ENCODE results near the gene IL1R2.

The IL1R2 gene

DNA sequence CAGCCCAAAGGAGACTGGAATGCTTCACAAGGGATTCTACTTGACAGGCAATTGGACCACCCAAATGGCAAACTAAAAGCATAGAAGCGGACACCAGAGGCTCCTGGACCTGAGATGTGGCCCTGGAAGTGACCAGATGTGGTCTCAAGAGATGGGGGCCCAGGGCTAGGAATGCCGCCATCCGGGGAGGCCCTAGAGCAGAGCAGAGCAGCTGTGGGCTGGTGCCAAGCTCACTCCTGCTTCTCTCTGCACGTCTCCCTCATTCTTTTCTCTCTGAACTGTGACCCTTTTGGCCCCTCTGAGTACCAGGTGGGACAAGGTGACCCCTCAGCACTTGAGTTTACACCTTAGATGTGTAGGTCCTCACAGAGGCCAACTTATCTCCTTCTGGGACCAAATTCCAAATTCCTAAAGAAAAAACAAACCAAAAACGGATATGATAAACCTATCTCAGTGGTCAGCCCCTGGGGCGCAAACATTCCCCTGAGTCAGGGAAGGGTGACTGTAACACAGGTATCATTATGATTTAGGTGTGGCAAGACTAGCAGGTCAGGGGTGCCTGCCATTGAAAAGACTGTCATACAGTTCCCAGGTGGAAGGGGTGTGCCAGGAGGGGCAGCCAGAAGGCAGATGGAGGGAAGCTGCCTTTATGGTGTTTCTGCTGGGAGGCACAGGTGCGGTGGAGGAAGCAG lies 6.5 kb upstream of the IL1R2 start:
- Histone ChIP-seq H3K9me3 (no peaks in the 10 kb centered on the region), H3K36me3 (no peaks in the 10 kb centered on the region), H3K27me3 (no peaks in the 10 kb centered on the region), H3K4me1 (no peaks in the 10 kb centered on the region), H3K4me3 (ENCODE audit: low read depth, low read length) (no peak overlapping the region)
- no peak for TF ChIP-seq CTCF (IDR thresholded peaks at IDR 0.05; ENCODE audit: low read depth, low read length)
- no peak for DNase-seq

GRCh38 chr2:101985793-101986164 lies 6.0 kb upstream of the IL1R2 start:
- no peak overlapping the region for H3K4me3 ChIP-seq (ENCODE audit: low read depth, low read length)
- no peaks in the 10 kb centered on the region for H3K9me3 ChIP-seq
- H3K27me3 ChIP-seq, result no peaks in the 10 kb centered on the region
- TF ChIP-seq CTCF (IDR thresholded peaks at IDR 0.05; ENCODE audit: low read depth, low read length), result no peak
- no peak for DNase-seq
- H3K4me1 ChIP-seq, result no peaks in the 10 kb centered on the region
- no peaks in the 10 kb centered on the region for H3K36me3 ChIP-seq

- Histone ChIP-seq H3K4me1 (no peaks in the 10 kb centered on the region), H3K4me3 (ENCODE audit: low read depth, low read length) (no peak overlapping the region), H3K27me3 (no peaks in the 10 kb centered on the region), H3K9me3 (no peaks in the 10 kb centered on the region), H3K36me3 (no peaks in the 10 kb centered on the region)
- TF ChIP-seq CTCF (IDR thresholded peaks at IDR 0.05; ENCODE audit: low read depth, low read length), result no peak
- DNase-seq, result no peak
These were observed 5.4 kb upstream of the IL1R2 start for GRCh38 chr2:101986376-101986775.

DNA sequence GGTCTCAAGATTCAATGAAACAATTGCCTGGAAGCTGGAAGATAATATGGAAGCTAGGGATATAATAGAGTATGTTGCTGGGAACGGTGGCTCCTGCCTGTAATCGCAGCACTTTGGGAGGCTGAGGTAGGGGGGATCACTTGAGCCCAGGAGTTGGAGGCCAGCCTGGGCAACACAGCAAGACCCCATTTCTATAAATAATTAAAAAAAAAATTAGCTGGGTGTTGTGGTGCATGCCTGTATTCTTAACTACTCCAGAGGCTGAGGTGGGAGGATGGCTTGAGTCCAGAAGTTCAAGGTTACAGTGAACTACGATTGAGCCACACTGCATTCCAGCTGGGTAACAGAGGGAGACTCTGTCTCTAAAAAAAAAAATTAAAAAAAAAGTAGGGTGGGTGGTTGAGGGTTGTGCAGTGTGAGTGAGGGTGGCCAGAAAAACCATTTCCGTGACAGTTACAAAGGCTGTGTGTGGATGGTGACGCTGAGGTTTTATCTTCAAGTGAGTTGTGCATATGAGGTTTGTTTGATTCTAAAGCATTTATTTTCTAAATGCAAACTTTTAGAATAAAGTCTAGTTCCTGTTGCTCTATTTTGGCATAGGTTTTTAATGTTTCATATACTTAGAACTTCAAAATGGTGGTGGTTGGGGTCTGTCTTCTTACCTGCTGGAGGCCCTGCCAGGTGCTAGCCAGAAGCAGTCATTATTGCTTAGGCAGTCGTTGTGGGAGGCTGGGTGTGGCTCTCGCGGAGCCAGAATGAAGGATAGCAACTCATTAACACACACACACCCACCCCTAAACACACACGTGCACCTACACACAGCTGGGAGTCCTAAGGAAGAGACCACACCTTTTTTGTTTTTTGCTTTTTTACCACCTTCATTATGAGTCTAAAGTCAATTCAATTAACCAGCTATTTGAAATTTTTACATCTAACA lies 4.7 kb upstream of the IL1R2 start:
- no peak for DNase-seq
- no peaks in the 10 kb centered on the region for H3K9me3 ChIP-seq
- TF ChIP-seq CTCF (IDR thresholded peaks at IDR 0.05; ENCODE audit: low read depth, low read length), result no peak
- no peaks in the 10 kb centered on the region for H3K36me3 ChIP-seq
- H3K4me1 ChIP-seq, result no peaks in the 10 kb centered on the region
- H3K4me3 ChIP-seq (ENCODE audit: low read depth, low read length), result no peak overlapping the region
- H3K27me3 ChIP-seq, result no peaks in the 10 kb centered on the region

GRCh38 chr2:101987832-101988231 lies 3.9 kb upstream of the IL1R2 start:
- TF ChIP-seq CTCF (IDR thresholded peaks at IDR 0.05; ENCODE audit: low read depth, low read length), result no peak
- H3K9me3 ChIP-seq, result no peaks in the 10 kb centered on the region
- H3K4me3 ChIP-seq (ENCODE audit: low read depth, low read length), result no peak overlapping the region
- DNase-seq, result no peak
- no peaks in the 10 kb centered on the region for H3K4me1 ChIP-seq
- H3K27me3 ChIP-seq, result no peaks in the 10 kb centered on the region
- no peaks in the 10 kb centered on the region for H3K36me3 ChIP-seq

DNA sequence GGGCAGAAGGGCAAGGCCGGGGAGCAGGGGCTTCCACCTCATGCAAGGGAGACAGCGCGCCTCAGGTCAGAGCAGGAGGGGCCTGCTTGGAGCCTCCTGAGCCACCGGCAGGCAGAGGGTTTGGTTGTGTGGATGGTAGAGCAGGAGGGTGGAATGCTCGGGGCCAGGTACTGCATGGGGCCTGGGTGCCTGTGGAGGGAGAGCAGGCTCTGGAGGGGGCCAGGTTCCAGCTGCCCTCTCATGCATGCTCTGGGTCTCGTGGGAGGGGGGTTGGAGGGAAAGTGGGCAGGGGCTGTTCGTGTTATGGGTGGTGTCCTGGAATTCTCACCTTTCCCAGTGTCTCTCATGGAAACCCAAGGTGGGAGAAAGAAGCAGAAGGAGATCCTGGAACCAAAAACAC lies 3.2 kb upstream of the IL1R2 start:
- Histone ChIP-seq H3K27me3 (no peaks in the 10 kb centered on the region), H3K9me3 (no peaks in the 10 kb centered on the region), H3K4me1 (no peaks in the 10 kb centered on the region), H3K4me3 (ENCODE audit: low read depth, low read length) (no peak overlapping the region), H3K36me3 (no peaks in the 10 kb centered on the region)
- TF ChIP-seq CTCF (IDR thresholded peaks at IDR 0.05; ENCODE audit: low read depth, low read length), result no peak
- DNase-seq, result no peak
